Heart right ventricle (tissue), 16 donors: Measurements from ENCODE around the gene SVIL. TPM values are rescaled to one million over a fixed set of nuclear protein-coding genes. Genes with fewer than 3 reads are reported as not detected.
"Not testable (repeated sequence)": the region's sequence is repeated elsewhere in the genome, so short reads cannot be mapped to it uniquely, and the experiment has no call there.

Source experiments
- ATAC-seq, 8 donors: fragments of 200-7000 bp; cut with Tn5 transposase; one replicate each; pipeline ENCODE4 v1.9.1; 2020; ENCODE audit warnings: mild to moderate bottlenecking in 8 of 8, moderate library complexity in 8 of 8, moderate number of reproducible peaks in 1 of 8
- DNase-seq, 2 donors: peaks; one replicate each; pipeline ENCODE4 v3.0.0-alpha.2; 2020
- H3K27ac ChIP-seq, 10 donors: fragments of 200-600 bp; sonication (generic) in 2 of 10; one replicate each; pipeline versions ENCODE4 v1.5.0 to v1.8.0; 2020 to 2022; ENCODE audit warnings: mild to moderate bottlenecking in 3 of 10
- H3K27me3 ChIP-seq, 7 donors: fragments of 200-600 bp; one replicate each; pipeline ENCODE4 v1.8.0; 2021 to 2022; ENCODE audit warnings: mild to moderate bottlenecking in 2 of 7
- H3K36me3 ChIP-seq, 9 donors: fragments of 200-600 bp; sonication (generic) in 1 of 9; one replicate each; pipeline versions ENCODE4 v1.5.0 to v1.8.0; 2020 to 2022; ENCODE audit warnings: mild to moderate bottlenecking in 2 of 9
- H3K4me1 ChIP-seq, 9 donors: fragments of 200-600 bp; sonication (generic) in 1 of 9; one replicate each; pipeline versions ENCODE4 v1.5.0 to v1.8.0; 2020 to 2022; ENCODE audit warnings: mild to moderate bottlenecking in 4 of 9
- H3K4me3 ChIP-seq, 10 donors: fragments of 200-600 bp; sonication (generic) in 2 of 10; one replicate each; pipeline versions ENCODE4 v1.5.0 to v1.8.0; 2020 to 2022; ENCODE audit warnings: mild to moderate bottlenecking in 7 of 10, moderate library complexity in 2 of 10
- H3K9me3 ChIP-seq, 11 donors: fragments of 200-600 bp in 10 of 11; sonication (generic) in 2 of 11; one replicate each; pipeline versions ENCODE4 v1.5.0 to v1.8.0; 2013 to 2022; ENCODE audit warnings: mild to moderate bottlenecking in 2 of 11, control low read depth in 1 of 11, moderate library complexity in 1 of 11
- WGBS, 2 donors: extraction: QIAGEN DNeasy Blood & Tissue Kit; methylation state at CpG; one replicate each; pipeline ENCODE4 v1.1.7; 2013; ENCODE audit warnings: inconsistent platforms in 1 of 2; 5-methylcytosine and 5-hydroxymethylcytosine counted together
- intact Hi-C, 10 donors: fragments of 100-400 bp; cut with DNase I; formaldehyde crosslinking; loops; one replicate each; pipeline versions ENCODE4 v1.11.1 to v1.14.2; 2022
- polyA plus RNA-seq, 2 donors: library from polyadenylated mRNA; stranded (reverse); fragments of 200-250 nt; gene quantifications; one replicate each; pipeline ENCODE4 v1.2.3, GENCODE V29; 2013
- total RNA-seq, 10 donors: library from RNA; stranded (reverse); fragmentation: NEBNext Ultra II Directional in 3 of 10; extraction: Animal tissue kit (Norgen Biotek cat#: 25700) in 3 of 10; gene quantifications; one replicate each; pipeline versions ENCODE4 v1.2.1 to v1.2.4, GENCODE V29; 2021 to 2023
- TF ChIP-seq, protein P1 (sequence below), 9 donors: fragments of 200-600 bp; sonication (generic) in 2 of 9; IDR thresholded peaks; one replicate each; pipeline versions ENCODE4 v1.5.0 to v1.8.0; 2021 to 2022; ENCODE audit warnings: antibody characterized with exemption in 9 of 9, mild to moderate bottlenecking in 5 of 9, moderate library complexity in 1 of 9
- donor health status: Arrhythmogenic right ventricular cardiomyopathy.
- donor health status: ischemic (EF 13 %, LVEDD 7.1; RV severe dilation, severe dysfunction).
- donor health status: healthy with polysubstance abuse.
- donor health status: DM: no; HTN: yes; CAD: no.
- donor health status: DM: no; HTN: no; CAD: no.
- donor health status: ischemic (EF 25% LVEDD 6.9; RV normal size, moderate dysfunction).
- donor health status: ischemic (EF 25% LVEDD 5.7; RV mildly dilated, moderate dysfunction).
- donor health status: healthy.
- donor health status: DM: yes; HTN: yes; CAD: no.
- donor health status: Ischemic cardiomyopathy.
- donor health status: ischemic (EF 35%, LVEDD 5.7; RV mildly dilated, moderate dysfunction).
- donor health status: nonischemic (EF 11% LVEDD 7.7; RV severe dilation, severe dysfunction).
- donor health status: DM: yes; HTN: yes; CAD: no.
- donor health status: PGD.
- donor health status: ischemic (EF 29% LVEDD 5.4; RV normal size, mild dysfunction).
- donor health status: nonischemic (EF 23%, LVEDD 6.1; RV moderate dilation, normal function).

Gene SVIL
- total and polyA plus RNA-seq, 12 donors, result 38.6 to 655 (median 450) TPM

DNA sequence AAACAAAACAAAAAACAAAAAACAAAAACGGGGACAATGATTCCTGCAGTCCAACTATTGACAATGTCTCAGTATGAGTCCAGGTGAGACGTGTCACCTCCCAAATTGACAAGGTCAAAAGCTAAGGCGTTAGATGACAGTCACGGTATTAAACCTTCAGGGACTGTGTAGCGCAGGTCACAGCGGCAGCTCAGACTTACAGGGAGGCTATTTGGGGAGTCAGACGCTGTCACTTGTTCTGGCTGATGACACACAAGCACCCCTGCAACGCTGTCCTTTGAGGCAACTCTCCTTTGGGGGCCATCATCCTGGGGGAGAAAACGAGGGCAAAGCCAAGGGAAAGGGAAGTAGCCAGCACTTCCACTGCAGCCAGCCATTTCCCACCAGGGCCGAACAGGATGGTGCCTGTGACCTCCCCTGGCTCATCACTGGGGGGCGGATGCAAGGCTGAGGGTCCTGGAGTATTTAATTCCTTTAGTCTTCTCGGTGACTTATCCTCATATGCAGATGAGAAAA lies 55.3 kb downstream of the SVIL start:
- TF ChIP-seq, protein P1, sequence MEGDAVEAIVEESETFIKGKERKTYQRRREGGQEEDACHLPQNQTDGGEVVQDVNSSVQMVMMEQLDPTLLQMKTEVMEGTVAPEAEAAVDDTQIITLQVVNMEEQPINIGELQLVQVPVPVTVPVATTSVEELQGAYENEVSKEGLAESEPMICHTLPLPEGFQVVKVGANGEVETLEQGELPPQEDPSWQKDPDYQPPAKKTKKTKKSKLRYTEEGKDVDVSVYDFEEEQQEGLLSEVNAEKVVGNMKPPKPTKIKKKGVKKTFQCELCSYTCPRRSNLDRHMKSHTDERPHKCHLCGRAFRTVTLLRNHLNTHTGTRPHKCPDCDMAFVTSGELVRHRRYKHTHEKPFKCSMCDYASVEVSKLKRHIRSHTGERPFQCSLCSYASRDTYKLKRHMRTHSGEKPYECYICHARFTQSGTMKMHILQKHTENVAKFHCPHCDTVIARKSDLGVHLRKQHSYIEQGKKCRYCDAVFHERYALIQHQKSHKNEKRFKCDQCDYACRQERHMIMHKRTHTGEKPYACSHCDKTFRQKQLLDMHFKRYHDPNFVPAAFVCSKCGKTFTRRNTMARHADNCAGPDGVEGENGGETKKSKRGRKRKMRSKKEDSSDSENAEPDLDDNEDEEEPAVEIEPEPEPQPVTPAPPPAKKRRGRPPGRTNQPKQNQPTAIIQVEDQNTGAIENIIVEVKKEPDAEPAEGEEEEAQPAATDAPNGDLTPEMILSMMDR (IDR thresholded peaks at IDR 0.05), result no peak
- Histone ChIP-seq H3K27me3 (no peaks in the 10 kb centered on the region), H3K4me1 (peaks cover 0 to 55% (median 5%) of the 10 kb centered on the region in 9 donors), H3K4me3 (no peak overlapping the region), H3K27ac (peak overlapping the region in 2 of 10 donors; percentile 8 to 36), H3K36me3 (peaks cover 0 to 25% (median 5%) of the 10 kb centered on the region in 9 donors), H3K9me3 (no peaks in the 10 kb centered on the region)
- 75 to 80% methylated on average over 12 of the region's 12 CpGs for WGBS, 2 donors
- DNase-seq (no peak), ATAC-seq (peak in 3 of 8 donors; percentile 29 to 54 (median 32))
- intact Hi-C loops, result loop anchor here in 1 of 10 donors (5.0 kb wide), 1 partner anchor 37 kb away; no protein-coding TSS in a partner anchor

DNA sequence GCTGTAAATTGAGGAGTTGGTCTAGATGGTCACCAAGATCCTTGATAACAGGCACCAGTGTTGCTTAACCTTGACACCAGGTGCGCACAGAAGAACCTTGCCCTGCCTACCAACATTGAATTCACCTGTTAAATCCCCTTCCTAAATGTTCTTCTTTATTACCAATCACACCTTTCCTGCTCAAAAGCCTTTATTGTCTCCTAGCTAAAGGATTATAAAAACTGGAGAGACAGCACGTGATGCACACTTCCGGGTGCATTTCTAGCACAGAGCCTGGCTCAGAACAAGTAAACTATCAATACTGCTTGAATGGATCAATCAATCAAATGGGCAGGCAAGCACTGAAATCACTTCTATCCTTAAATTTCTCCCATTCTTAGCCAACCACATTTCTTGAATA lies 56.3 kb downstream of the SVIL start:
- no peaks in the 10 kb centered on the region for H3K27me3 ChIP-seq
- H3K27ac ChIP-seq, result peak overlapping the region in 1 of 10 donors; percentile 22
- intact Hi-C loops, result loop anchor here in 1 of 10 donors (5.0 kb wide), 1 partner anchor 36 kb away; no protein-coding TSS in a partner anchor
- TF ChIP-seq, protein P1 (IDR thresholded peaks at IDR 0.05), result no peak
- no peaks in the 10 kb centered on the region for H3K9me3 ChIP-seq
- H3K4me3 ChIP-seq, result no peak overlapping the region
- H3K36me3 ChIP-seq, result peaks cover 0 to 25% (median 4%) of the 10 kb centered on the region in 9 donors
- ATAC-seq (no peak), DNase-seq (no peak)
- 83 to 91% methylated on average over 3 of the region's 3 CpGs for WGBS, 2 donors
- H3K4me1 ChIP-seq, result peaks cover 0 to 56% (median 5%) of the 10 kb centered on the region in 9 donors

DNA sequence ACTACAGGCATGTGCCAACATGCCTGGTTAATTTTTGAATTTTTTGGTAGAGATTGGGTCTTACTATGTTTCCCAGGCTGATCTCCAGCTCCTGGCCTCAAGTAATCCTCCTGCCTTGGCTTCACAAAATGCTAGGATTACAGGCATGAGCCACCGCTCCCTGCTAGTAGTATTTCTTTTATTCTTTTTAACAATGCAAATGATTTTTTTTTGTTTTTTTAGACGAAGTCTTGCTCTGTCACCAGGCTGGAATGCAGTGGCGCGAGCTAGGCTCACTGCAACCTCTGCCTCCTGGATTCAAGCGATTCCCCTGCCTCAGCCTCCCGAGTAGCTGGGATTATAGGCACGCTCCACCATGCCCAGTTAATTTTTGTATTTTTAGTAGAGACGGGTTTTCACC lies 58.1 kb downstream of the SVIL start:
- H3K4me3 ChIP-seq, result no peak overlapping the region
- WGBS, 2 donors, result 87 to 89% methylated on average over 8 of the region's 8 CpGs
- intact Hi-C loops, result loop anchor here in 1 of 10 donors (5.0 kb wide), 1 partner anchor 34 kb away; no protein-coding TSS in a partner anchor
- no peak overlapping the region for H3K27ac ChIP-seq
- TF ChIP-seq, protein P1 (IDR thresholded peaks at IDR 0.05), result no peak
- H3K4me1 ChIP-seq, result peaks cover 0 to 48% (median 4%) of the 10 kb centered on the region in 9 donors
- peaks cover 0 to 25% (median 4%) of the 10 kb centered on the region in 9 donors for H3K36me3 ChIP-seq
- no peaks in the 10 kb centered on the region for H3K27me3 ChIP-seq
- no peak for ATAC-seq
- H3K9me3 ChIP-seq, result no peaks in the 10 kb centered on the region
- no peak for DNase-seq

DNA sequence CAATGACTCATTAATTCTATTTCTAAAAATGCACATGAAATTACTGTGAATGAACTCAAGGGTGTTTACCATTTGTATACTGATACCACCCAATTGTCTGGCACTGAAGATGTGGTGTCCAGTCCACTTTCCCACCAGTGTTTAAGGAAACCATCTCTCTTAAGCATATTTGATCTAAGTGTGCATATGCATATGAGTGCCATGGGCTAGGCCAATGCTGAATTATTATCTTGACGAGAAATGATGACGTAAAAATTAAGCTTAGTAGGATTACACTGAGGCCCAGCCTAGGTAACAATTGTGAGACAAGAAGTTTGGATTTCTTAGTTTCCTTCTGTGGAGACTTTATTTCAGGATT lies 59.7 kb downstream of the SVIL start:
- WGBS, 2 donors, result 84 to 86% methylated on average over 2 of the region's 2 CpGs

DNA sequence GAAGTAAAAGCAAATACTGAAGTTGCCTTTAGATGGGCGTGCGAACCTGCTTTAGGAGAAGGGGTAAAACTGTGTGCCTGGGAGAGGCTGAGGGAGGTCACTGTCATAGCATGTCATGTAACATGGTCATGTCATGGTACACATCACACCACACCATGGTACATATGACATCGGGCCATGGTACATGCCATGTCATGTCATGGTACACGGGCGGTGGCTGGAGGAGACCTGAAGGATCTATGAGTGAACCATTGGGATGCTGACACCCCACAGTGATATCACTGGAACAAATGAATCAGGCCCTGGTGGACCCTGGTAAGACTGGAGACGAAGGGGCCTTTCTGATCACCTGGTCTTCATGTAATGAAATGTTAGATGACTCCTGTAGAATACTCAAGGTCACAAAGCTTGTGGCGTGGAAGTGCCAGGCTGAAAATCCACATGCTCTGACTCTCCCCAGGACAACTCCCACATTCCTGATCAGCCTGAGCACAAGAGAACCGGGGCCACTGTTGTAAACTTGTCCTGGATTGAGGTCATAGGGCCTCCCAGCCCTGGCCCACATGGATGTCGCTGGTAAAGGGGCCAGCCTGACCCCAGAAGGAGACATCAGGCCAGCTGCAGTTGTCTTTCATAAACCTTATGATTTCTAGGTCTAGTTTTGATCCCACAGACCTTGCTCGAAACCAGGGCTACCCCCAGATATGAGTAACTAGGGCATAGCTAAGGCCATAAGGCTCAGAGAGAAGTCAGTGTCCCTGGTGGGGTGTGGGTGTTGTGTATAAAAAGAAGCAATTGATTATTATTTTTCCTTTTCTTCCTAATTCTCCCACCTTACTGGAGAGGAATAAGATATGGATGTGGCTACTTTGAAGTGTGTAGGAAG lies 60.3 kb downstream of the SVIL start:
- 68 to 84% methylated on average over 10 of the region's 10 CpGs for WGBS, 2 donors
- intact Hi-C loops, result loop anchor here in 1 of 10 donors (5.0 kb wide), 1 partner anchor 32 kb away; no protein-coding TSS in a partner anchor
- DNase-seq, H3K9me3 ChIP-seq, H3K4me3 ChIP-seq, H3K27me3 ChIP-seq: not testable (repeated sequence)
- ATAC-seq, result peak; percentile 41 to 77 (median 66)
- H3K27ac ChIP-seq, result peak overlapping the region in 6 of 10 donors; percentile 17 to 60 (median 49)
- H3K36me3 ChIP-seq, result peaks cover 0 to 22% (median 4%) of the 10 kb centered on the region in 9 donors
- H3K4me1 ChIP-seq, result peaks cover 0 to 57% (median 18%) of the 10 kb centered on the region in 9 donors

More for the DNA sequence above, 59.7 kb downstream of the SVIL start:
- H3K36me3 ChIP-seq, result peaks cover 0 to 25% (median 4%) of the 10 kb centered on the region in 9 donors
- peak overlapping the region in 5 of 10 donors; percentile 17 to 57 (median 33) for H3K27ac ChIP-seq
- intact Hi-C loops, result loop anchor here in 1 of 10 donors (5.0 kb wide), 1 partner anchor 33 kb away; no protein-coding TSS in a partner anchor
- TF ChIP-seq, protein P1 (IDR thresholded peaks at IDR 0.05), result no peak
- H3K9me3 ChIP-seq, result no peaks in the 10 kb centered on the region
- no peak overlapping the region for H3K4me3 ChIP-seq
- DNase-seq (no peak), ATAC-seq (peak in 1 of 8 donors; percentile 24)
- no peaks in the 10 kb centered on the region for H3K27me3 ChIP-seq
- peaks cover 0 to 54% (median 12%) of the 10 kb centered on the region in 9 donors for H3K4me1 ChIP-seq

DNA sequence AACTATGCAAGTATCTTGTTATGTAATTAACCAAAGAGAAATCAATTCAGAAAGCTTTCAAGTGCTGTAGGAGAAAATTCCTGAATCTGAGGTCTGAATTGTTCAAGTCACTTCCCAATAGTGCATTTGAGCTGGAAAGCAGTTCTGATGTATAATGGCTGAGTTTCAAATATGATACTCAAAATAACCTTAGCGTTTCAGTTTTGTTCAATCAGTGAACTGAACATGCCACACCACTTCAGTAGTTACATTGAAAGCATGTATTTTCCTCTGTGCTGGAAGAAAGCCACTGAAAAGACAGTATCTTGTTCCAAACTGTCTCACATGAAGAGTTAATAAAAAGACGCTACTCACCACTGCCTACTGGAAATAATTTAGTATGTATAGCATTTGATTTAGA lies 64.5 kb downstream of the SVIL start:
- ATAC-seq, intact Hi-C loops, H3K4me3 ChIP-seq, H3K27me3 ChIP-seq, H3K9me3 ChIP-seq, DNase-seq: not testable (repeated sequence)
- Histone ChIP-seq H3K27ac (peak overlapping the region in 1 of 10 donors; percentile 45), H3K4me1 (peaks cover 0 to 55% (median 23%) of the 10 kb centered on the region in 9 donors), H3K36me3 (peaks cover 0 to 25% (median 0%) of the 10 kb centered on the region in 9 donors)
- WGBS, 2 donors, result 20 to 31% methylated on average over 2 of the region's 2 CpGs
